Trophoblast cell (in vitro differentiated cells and primary cell): Measurements from ENCODE around the gene LRRC4.

Experiments
- DNase-seq, 2 donors: peaks; one replicate each; pipeline ENCODE4 v3.0.0-alpha.2; 2016
- H2AFZ ChIP-seq: 2 replicates; pipeline ENCODE4 v1.6.1; 2013; ENCODE audit warnings: low read length, moderate library complexity, mild to moderate bottlenecking; ENCODE audit not compliant: insufficient read depth, poor library complexity
- H2AK5ac ChIP-seq: 2 replicates; pipeline ENCODE4 v1.6.1; 2013; ENCODE audit warnings: mild to moderate bottlenecking, low read length
- H2BK120ac ChIP-seq: 2 replicates; pipeline ENCODE4 v1.6.1; 2013; ENCODE audit warnings: low read length, mild to moderate bottlenecking, moderate library complexity; ENCODE audit not compliant: insufficient read depth, poor library complexity
- H2BK12ac ChIP-seq: 2 replicates; pipeline ENCODE4 v1.6.1; 2013; ENCODE audit warnings: mild to moderate bottlenecking, low read length, moderate library complexity
- H2BK5ac ChIP-seq: 2 replicates; pipeline ENCODE4 v1.6.1; 2013; ENCODE audit warnings: low read length, low read depth, moderate library complexity, mild to moderate bottlenecking; ENCODE audit not compliant: poor library complexity
- H3K14ac ChIP-seq: 2 replicates; pipeline ENCODE4 v1.6.1; 2013; ENCODE audit warnings: mild to moderate bottlenecking, low read length
- H3K18ac ChIP-seq: 2 replicates; pipeline ENCODE4 v1.6.1; 2013; ENCODE audit warnings: mild to moderate bottlenecking, low read length
- H3K23ac ChIP-seq: 2 replicates; pipeline ENCODE4 v1.6.1; 2013; ENCODE audit warnings: low read length
- H3K27ac ChIP-seq: 2 replicates; pipeline ENCODE4 v1.5.1; 2013; ENCODE audit warnings: low read depth, mild to moderate bottlenecking, inconsistent platforms, low read length, moderate library complexity
- H3K27me3 ChIP-seq: 2 replicates; pipeline ENCODE4 v1.6.1; 2013; ENCODE audit warnings: inconsistent platforms, mild to moderate bottlenecking, low read length, moderate library complexity; ENCODE audit not compliant: insufficient read depth
- H3K36me3 ChIP-seq, 2 experiments: 1 replicate in 1 of 2; 2 replicates in 1 of 2; pipeline ENCODE4 v1.6.1; 2013; ENCODE audit warnings: low read length in 2 of 2, mild to moderate bottlenecking in 2 of 2, moderate library complexity in 1 of 2; ENCODE audit not compliant: insufficient read depth in 2 of 2, control insufficient read depth in 1 of 2
- H3K4ac ChIP-seq: 2 replicates; pipeline ENCODE4 v1.6.1; 2013; ENCODE audit warnings: low read depth, mild to moderate bottlenecking, low read length, moderate library complexity
- H3K4me1 ChIP-seq, 2 experiments: 1 replicate in 1 of 2; 2 replicates in 1 of 2; pipeline ENCODE4 v1.6.1; 2013; ENCODE audit warnings: low read length in 2 of 2, mild to moderate bottlenecking in 2 of 2, moderate library complexity in 1 of 2; ENCODE audit not compliant: insufficient read depth in 2 of 2, control insufficient read depth in 1 of 2
- H3K4me2 ChIP-seq: 2 replicates; pipeline ENCODE4 v1.6.1; 2013; ENCODE audit warnings: inconsistent platforms, mild to moderate bottlenecking, low read length, moderate library complexity
- H3K4me3 ChIP-seq: 2 replicates; pipeline ENCODE4 v1.5.1; 2013; ENCODE audit warnings: mild to moderate bottlenecking, low read depth, low read length, inconsistent platforms
- H3K79me1 ChIP-seq: one replicate; pipeline ENCODE4 v1.6.1; 2013; ENCODE audit warnings: low read length
- H3K79me2 ChIP-seq: 2 replicates; pipeline ENCODE4 v1.6.1; 2013; ENCODE audit warnings: low read length, mild to moderate bottlenecking; ENCODE audit not compliant: control insufficient read depth, insufficient read depth, poor library complexity
- H3K9ac ChIP-seq: 2 replicates; pipeline ENCODE4 v1.6.1; 2013; ENCODE audit warnings: mild to moderate bottlenecking, low read length
- H3K9me3 ChIP-seq: 2 replicates; pipeline ENCODE4 v1.6.1; 2013; ENCODE audit warnings: low read depth, mild to moderate bottlenecking, control low read depth, inconsistent platforms, low read length; ENCODE audit not compliant: insufficient read depth
- H4K12ac ChIP-seq: 2 replicates; pipeline ENCODE4 v1.6.1; 2013; ENCODE audit warnings: low read depth, mild to moderate bottlenecking, low read length, moderate library complexity
- H4K8ac ChIP-seq: 2 replicates; pipeline ENCODE4 v1.6.1; 2013; ENCODE audit warnings: low read depth, mild to moderate bottlenecking, low read length, moderate library complexity
- H4K91ac ChIP-seq: one replicate; pipeline ENCODE4 v1.6.1; 2013; ENCODE audit warnings: low read depth, mild to moderate bottlenecking, low read length, moderate library complexity
- WGBS: extraction: QIAGEN DNeasy Blood & Tissue Kit; methylation state at CpG from one replicate; pipeline ENCODE4 v1.1.7; 2013; ENCODE audit warnings: missing lambda C conversion rate; ENCODE audit not compliant: insufficient read length, insufficient coverage; ENCODE audit errors: extremely low coverage; 5-methylcytosine and 5-hydroxymethylcytosine counted together

LRRC4 gene

DNA sequence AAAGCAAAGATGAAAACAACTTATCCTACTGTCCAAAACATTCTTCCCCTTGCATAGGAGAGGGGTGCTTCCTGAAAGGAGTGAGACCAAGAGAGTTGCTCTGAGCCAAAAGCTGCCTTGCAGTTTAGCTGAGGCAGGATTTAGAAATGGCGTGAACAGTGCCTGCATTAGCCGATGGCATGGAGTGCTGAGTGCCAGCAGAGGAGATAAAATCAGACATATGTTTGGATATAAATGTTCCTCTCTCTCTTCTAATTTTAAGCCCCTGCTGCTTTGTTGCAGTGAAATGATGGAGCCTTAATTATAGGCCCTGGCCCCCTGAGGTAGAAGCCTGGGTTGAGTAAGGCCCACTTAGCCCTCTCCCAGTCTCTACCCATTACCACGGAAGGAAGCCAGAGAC is 7.1 kb downstream of the LRRC4 start:
- WGBS = no CpG with 5 or more reads among the region's 3 CpGs
- H3K4me1 ChIP-seq = peaks cover 16% of the 10 kb centered on the region in 2 experiments
- peaks cover 7 to 15% of the 10 kb centered on the region in 2 experiments for H3K36me3 ChIP-seq

DNA sequence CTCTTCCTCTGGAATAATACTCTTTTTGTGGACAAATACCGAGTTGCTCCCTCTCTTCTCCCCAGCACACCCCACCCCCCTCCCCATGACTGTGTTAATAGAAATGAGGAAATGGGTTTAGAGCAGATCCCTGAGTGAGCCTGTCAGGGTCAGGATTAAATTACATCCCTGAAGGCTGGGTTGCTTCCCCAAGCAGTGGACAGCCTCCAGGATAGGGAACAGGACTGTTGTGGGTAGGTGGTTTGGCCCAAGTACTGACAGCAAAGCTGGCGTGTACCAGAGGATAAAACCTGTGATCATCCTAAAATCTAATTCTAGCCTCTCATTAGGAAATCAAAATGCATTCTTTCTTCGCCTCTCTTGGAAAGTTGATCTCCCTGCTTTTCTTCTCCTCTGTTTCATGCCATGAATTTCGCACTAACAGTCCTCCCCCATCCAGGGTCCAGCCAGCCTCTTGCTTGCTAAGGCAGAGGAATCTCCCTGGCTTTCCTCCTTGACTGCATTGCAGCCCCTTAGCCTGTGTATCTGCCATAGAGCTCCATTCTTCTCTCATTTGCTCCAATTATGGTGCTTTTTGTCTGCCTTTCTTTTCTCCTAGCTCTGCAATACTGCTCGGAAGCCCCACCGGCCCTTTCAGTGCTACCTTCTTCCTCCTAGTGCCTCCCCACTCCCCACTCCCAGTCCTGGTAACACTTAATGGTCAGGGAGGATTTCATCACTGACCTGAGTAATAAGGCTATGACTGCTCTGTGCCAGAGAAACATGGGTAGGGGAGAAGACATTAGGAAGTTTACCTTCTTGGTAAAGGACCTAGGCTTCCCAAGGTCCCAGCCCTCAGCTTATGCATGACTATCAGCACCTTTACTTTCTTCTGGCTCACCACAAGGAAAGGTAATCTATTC is 8.4 kb downstream of the LRRC4 start:
- H3K79me2 ChIP-seq = no peaks in the 10 kb centered on the region
- no peak overlapping the region for H3K18ac ChIP-seq
- WGBS = no CpG with 5 or more reads among the region's 6 CpGs
- H3K4ac ChIP-seq = no peak overlapping the region
- no peak overlapping the region for H3K27ac ChIP-seq
- H2BK120ac ChIP-seq = no peak overlapping the region
- H2BK5ac ChIP-seq = no peak overlapping the region
- no peak overlapping the region for H3K9ac ChIP-seq
- no peak overlapping the region for H4K8ac ChIP-seq
- peaks cover 16% of the 10 kb centered on the region in 2 experiments for H3K4me1 ChIP-seq
- no peak for DNase-seq
- H3K4me2 ChIP-seq = peak overlapping the region; percentile 2
- no peaks in the 10 kb centered on the region for H3K9me3 ChIP-seq
- no peak overlapping the region for H3K23ac ChIP-seq
- H3K14ac ChIP-seq = no peak overlapping the region
- no peak overlapping the region for H2AFZ ChIP-seq
- H3K79me1 ChIP-seq = no peaks in the 10 kb centered on the region
- H2AK5ac ChIP-seq = no peak overlapping the region
- H3K4me3 ChIP-seq = no peak overlapping the region
- H4K91ac ChIP-seq = no peak overlapping the region
- H2BK12ac ChIP-seq = no peak overlapping the region
- H3K36me3 ChIP-seq = peaks cover 8 to 15% of the 10 kb centered on the region in 2 experiments
- no peak overlapping the region for H4K12ac ChIP-seq
- no peaks in the 10 kb centered on the region for H3K27me3 ChIP-seq

More for the DNA sequence above, 7.1 kb downstream of the LRRC4 start:
- Histone ChIP-seq H3K27ac (no peak overlapping the region), H3K4ac (no peak overlapping the region), H4K8ac (no peak overlapping the region), H2BK120ac (no peak overlapping the region), H3K4me3 (no peak overlapping the region), H3K18ac (no peak overlapping the region), H2AFZ (no peak overlapping the region), H3K23ac (no peak overlapping the region), H3K9ac (no peak overlapping the region), H3K79me2 (no peaks in the 10 kb centered on the region), H3K27me3 (no peaks in the 10 kb centered on the region), H3K9me3 (no peaks in the 10 kb centered on the region), H2BK5ac (no peak overlapping the region), H4K12ac (no peak overlapping the region), H3K79me1 (no peaks in the 10 kb centered on the region), H2BK12ac (no peak overlapping the region), H2AK5ac (no peak overlapping the region), H4K91ac (no peak overlapping the region), H3K14ac (no peak overlapping the region), H3K4me2 (no peak overlapping the region)
- no peak for DNase-seq

DNA sequence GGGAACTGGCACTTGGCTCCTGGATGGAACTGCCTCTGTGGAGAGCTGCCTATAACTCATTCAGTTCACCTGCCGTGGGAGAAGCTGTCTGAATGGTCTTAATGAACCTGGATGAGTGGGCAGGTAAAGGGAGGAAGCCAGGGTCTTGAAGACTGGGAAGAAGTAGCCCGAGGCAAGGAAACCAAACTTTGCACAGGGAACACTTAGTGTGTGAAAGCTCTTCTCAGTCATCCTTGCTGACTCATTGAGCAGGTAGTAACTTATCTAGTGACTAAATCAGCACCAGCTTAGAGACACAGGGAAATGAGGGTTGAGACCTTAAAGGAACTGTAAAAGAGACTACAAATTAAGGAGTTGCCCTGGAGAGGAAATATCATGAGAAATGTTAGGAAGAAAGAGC is 9.9 kb downstream of the LRRC4 start:
- H2BK120ac ChIP-seq = no peak overlapping the region
- no peak overlapping the region for H4K8ac ChIP-seq
- DNase-seq = peak; percentile 83 to 94
- H3K79me2 ChIP-seq = no peaks in the 10 kb centered on the region
- no peak overlapping the region for H2AFZ ChIP-seq
- H4K91ac ChIP-seq = no peak overlapping the region
- no CpG with 5 or more reads among the region's 2 CpGs for WGBS
- H3K4me3 ChIP-seq = no peak overlapping the region
- H3K36me3 ChIP-seq = peaks cover 11 to 22% of the 10 kb centered on the region in 2 experiments
- H3K9me3 ChIP-seq = no peaks in the 10 kb centered on the region
- H2BK12ac ChIP-seq = no peak overlapping the region
- no peak overlapping the region for H4K12ac ChIP-seq
- H3K23ac ChIP-seq = no peak overlapping the region
- H3K79me1 ChIP-seq = no peaks in the 10 kb centered on the region
- no peak overlapping the region for H2BK5ac ChIP-seq
- H3K4ac ChIP-seq = no peak overlapping the region
- no peak overlapping the region for H3K4me2 ChIP-seq
- H3K18ac ChIP-seq = no peak overlapping the region
- H3K27ac ChIP-seq = no peak overlapping the region
- H3K4me1 ChIP-seq = peaks cover 16% of the 10 kb centered on the region in 2 experiments
- H3K27me3 ChIP-seq = no peaks in the 10 kb centered on the region
- no peak overlapping the region for H2AK5ac ChIP-seq
- H3K14ac ChIP-seq = no peak overlapping the region
- no peak overlapping the region for H3K9ac ChIP-seq

- no peak overlapping the region for H2BK12ac ChIP-seq
- H3K27ac ChIP-seq = no peak overlapping the region
- no peak overlapping the region for H3K4me3 ChIP-seq
Observed at GRCh38 chr7:128020159-128020558, 11.1 kb downstream of the LRRC4 start.

More at GRCh38 chr7:128020159-128020558, 11.1 kb downstream of the LRRC4 start:
- peaks cover 11 to 20% of the 10 kb centered on the region in 2 experiments for H3K36me3 ChIP-seq
- H3K18ac ChIP-seq = no peak overlapping the region
- no peak overlapping the region for H2BK120ac ChIP-seq
- no peak overlapping the region for H3K23ac ChIP-seq
- no peak overlapping the region for H2AFZ ChIP-seq
- no peaks in the 10 kb centered on the region for H3K79me1 ChIP-seq
- H3K27me3 ChIP-seq = no peaks in the 10 kb centered on the region
- H4K91ac ChIP-seq = no peak overlapping the region
- peaks cover 13 to 16% of the 10 kb centered on the region in 2 experiments for H3K4me1 ChIP-seq
- H4K12ac ChIP-seq = no peak overlapping the region
- no peaks in the 10 kb centered on the region for H3K79me2 ChIP-seq
- H3K14ac ChIP-seq = no peak overlapping the region
- no peak overlapping the region for H3K4me2 ChIP-seq
- no peak overlapping the region for H3K4ac ChIP-seq
- no peak overlapping the region for H3K9ac ChIP-seq
- DNase-seq = peak in 1 of 2 donors; percentile 28
- H2AK5ac ChIP-seq = no peak overlapping the region
- WGBS = no CpG with 5 or more reads among the region's 6 CpGs
- no peak overlapping the region for H2BK5ac ChIP-seq
- H3K9me3 ChIP-seq = no peaks in the 10 kb centered on the region
- no peak overlapping the region for H4K8ac ChIP-seq
